Caco-2 (cell line): ENCODE data around the gene FCHSD2. TPM values are rescaled to one million over a fixed set of nuclear protein-coding genes. Genes with fewer than 3 reads are reported as not detected.

Source experiments
- BruUV-seq: library from RNA; stranded (reverse); fragments of 400-500 nt; replicated peaks from 2 replicates; lab custom pipeline; 2021; lab: Mats Ljungman, UMichigan
- CTCF ChIA-PET: fragments of 300-600 bp; sonication (Branson Sonifier 250); formaldehyde crosslinking; loops from one replicate; lab custom pipeline; 2022; ENCODE audit warnings: antibody characterized with exemption; lab: Charles Lee
- POLR2A ChIA-PET: fragments of 300-600 bp; sonication (Branson Sonifier 250); formaldehyde crosslinking; loops from one replicate; lab custom pipeline; 2022; ENCODE audit warnings: antibody characterized with exemption; lab: Charles Lee
- DNase-seq, 2 experiments: peaks; one replicate each; pipeline versions ENCODE4 v3.0.0 to v3.0.0-alpha.2; 2020 to 2022
- H3K27me3 ChIP-seq: replicated peaks from 2 replicates; pipeline ENCODE4 v1.6.0; 2011; ENCODE audit warnings: low read length; ENCODE audit not compliant: control insufficient read depth, insufficient read depth
- H3K36me3 ChIP-seq: 2 replicates; pipeline ENCODE4 v1.5.1; 2011; ENCODE audit warnings: low read length; ENCODE audit not compliant: control insufficient read depth, insufficient read depth
- H3K4me1 ChIP-seq: fragments of 250-450 bp; sonication (Bioruptor Pico); 2 replicates; pipeline ENCODE4 v1.5.1; 2020; ENCODE audit warnings: mild to moderate bottlenecking
- H3K4me3 ChIP-seq: 2 replicates; pipeline ENCODE4 v1.5.1; 2011; ENCODE audit warnings: low read depth, mild to moderate bottlenecking, control low read depth, low read length
- H3K9me3 ChIP-seq: fragments of 250-450 bp; sonication (Bioruptor Pico); 2 replicates; pipeline ENCODE4 v1.5.1; 2020; ENCODE audit warnings: mild to moderate bottlenecking, moderate library complexity
- H3K27ac Mint-ChIP-seq: one replicate; pipeline ENCODE4 v1.8.0; 2022; ENCODE audit warnings: mixed read lengths; ENCODE audit not compliant: unreplicated experiment
- H3K27me3 Mint-ChIP-seq: one replicate; pipeline ENCODE4 v1.8.0; 2022; ENCODE audit warnings: mixed read lengths; ENCODE audit not compliant: insufficient read depth, unreplicated experiment
- H3K36me3 Mint-ChIP-seq: one replicate; pipeline ENCODE4 v1.8.0; 2022; ENCODE audit warnings: mild to moderate bottlenecking, mixed read lengths; ENCODE audit not compliant: insufficient read depth, unreplicated experiment
- H3K4me1 Mint-ChIP-seq: one replicate; pipeline ENCODE4 v1.8.0; 2022; ENCODE audit warnings: low read depth, mixed read lengths; ENCODE audit not compliant: unreplicated experiment
- H3K4me3 Mint-ChIP-seq: one replicate; pipeline ENCODE4 v1.8.0; 2022; ENCODE audit warnings: mild to moderate bottlenecking, moderate library complexity, mixed read lengths; ENCODE audit not compliant: unreplicated experiment
- H3K9me3 Mint-ChIP-seq: one replicate; pipeline ENCODE4 v1.8.0; 2022; ENCODE audit warnings: mixed read lengths; ENCODE audit not compliant: unreplicated experiment
- CTCF ChIP-seq, 2 experiments: fragments of 200-600 bp in 1 of 2; IDR thresholded peaks; 1 replicate in 1 of 2; 2 replicates in 1 of 2; pipeline versions ENCODE4 v1.5.1 to v1.8.0; 2011 to 2022; ENCODE audit warnings: antibody characterized with exemption in 1 of 2, control low read depth in 1 of 2, inconsistent platforms in 1 of 2, low read depth in 1 of 2, low read length in 1 of 2, mild to moderate bottlenecking in 1 of 2, moderate library complexity in 1 of 2; ENCODE audit not compliant: insufficient read depth in 1 of 2, severe bottlenecking in 1 of 2, unreplicated experiment in 1 of 2
- intact Hi-C: fragments of 100-400 bp; cut with micrococcal nuclease; formaldehyde crosslinking; loops from one replicate; pipeline ENCODE4 v1.10.0; 2022; ENCODE audit not compliant: unreplicated experiment
- total RNA-seq: library from RNA; stranded (reverse); gene quantifications from 2 replicates; pipeline ENCODE4 v1.2.3, GENCODE V29; 2022

The FCHSD2 gene
- total RNA-seq, 1 experiment from 2014 or later, result 32.7 TPM

GRCh38 chr11:72838691-72839305, 303.3 kb downstream of the FCHSD2 start:
- H3K27ac Mint-ChIP-seq, result no peak overlapping the region

GRCh38 chr11:72836111-72836510, 306.0 kb downstream of the FCHSD2 start:
- TF ChIP-seq CTCF (IDR thresholded peaks at IDR 0.05; ENCODE audit: insufficient read depth in 1 of 2, low read depth in 1 of 2, low read length in 1 of 2, severe bottlenecking in 1 of 2, unreplicated experiment in 1 of 2), result no peak
- H3K4me3 ChIP-seq, result no peak overlapping the region
- Mint-ChIP-seq H3K27me3 (no peaks in the 10 kb centered on the region), H3K36me3 (peaks cover 11% of the 10 kb centered on the region), H3K27ac (no peak overlapping the region), H3K4me3 (no peak overlapping the region), H3K4me1 (peaks cover 16% of the 10 kb centered on the region), H3K9me3 (no peaks in the 10 kb centered on the region)
- ChIA-PET POLR2A (no interaction called here), CTCF (interaction anchor here (0.7 to 0.8 kb wide), 2 partner anchors 364 to 400 kb away, joined by 3 to 6 read pairs; no protein-coding TSS in a partner anchor)
- H3K9me3 ChIP-seq, result no peaks in the 10 kb centered on the region
- H3K4me1 ChIP-seq, result peaks cover 10% of the 10 kb centered on the region
- no TSS peak for BruUV-seq
- no peak for DNase-seq
- H3K27me3 ChIP-seq, result no peaks in the 10 kb centered on the region
- intact Hi-C loops, result no loop called here
- H3K36me3 ChIP-seq, result no peaks in the 10 kb centered on the region

More at GRCh38 chr11:72838691-72839305, 303.3 kb downstream of the FCHSD2 start:
- Mint-ChIP-seq H3K9me3 (no peaks in the 10 kb centered on the region), H3K4me3 (no peak overlapping the region), H3K36me3 (peaks cover 6% of the 10 kb centered on the region), H3K27me3 (no peaks in the 10 kb centered on the region), H3K4me1 (peaks cover 15% of the 10 kb centered on the region)
- no peak for TF ChIP-seq CTCF (IDR thresholded peaks at IDR 0.05; ENCODE audit: insufficient read depth in 1 of 2, low read depth in 1 of 2, low read length in 1 of 2, severe bottlenecking in 1 of 2, unreplicated experiment in 1 of 2)
- Histone ChIP-seq H3K4me1 (peaks cover 10% of the 10 kb centered on the region), H3K9me3 (no peaks in the 10 kb centered on the region), H3K27me3 (no peaks in the 10 kb centered on the region), H3K36me3 (no peaks in the 10 kb centered on the region), H3K4me3 (no peak overlapping the region)
- DNase-seq, result no peak
- POLR2A ChIA-PET, result no interaction called here
- no TSS peak for BruUV-seq
- intact Hi-C loops, result no loop called here
- CTCF ChIA-PET, result no interaction called here

GRCh38 chr11:72834905-72835304, 307.2 kb downstream of the FCHSD2 start:
- Histone ChIP-seq H3K4me1 (peaks cover 10% of the 10 kb centered on the region), H3K27me3 (no peaks in the 10 kb centered on the region), H3K9me3 (no peaks in the 10 kb centered on the region), H3K36me3 (no peaks in the 10 kb centered on the region), H3K4me3 (no peak overlapping the region)
- TF ChIP-seq CTCF (IDR thresholded peaks at IDR 0.05; ENCODE audit: insufficient read depth in 1 of 2, low read depth in 1 of 2, low read length in 1 of 2, severe bottlenecking in 1 of 2, unreplicated experiment in 1 of 2), result no peak
- no TSS peak for BruUV-seq
- intact Hi-C loops, result no loop called here
- no peak overlapping the region for H3K27ac Mint-ChIP-seq
- peaks cover 11% of the 10 kb centered on the region for H3K36me3 Mint-ChIP-seq
- ChIA-PET CTCF (interaction anchor here (0.6 to 2.0 kb wide), 6 partner anchors 10 to 438 kb away, joined by 3 to 8 read pairs (median 3); no protein-coding TSS in a partner anchor), POLR2A (no interaction called here)
- no peak for DNase-seq
- no peaks in the 10 kb centered on the region for H3K27me3 Mint-ChIP-seq
- H3K4me3 Mint-ChIP-seq, result no peak overlapping the region
- no peaks in the 10 kb centered on the region for H3K9me3 Mint-ChIP-seq
- peaks cover 16% of the 10 kb centered on the region for H3K4me1 Mint-ChIP-seq
